ENCODE measurements around the gene CIAO3.

Gene CIAO3

GRCh38 chr16:721765-722540 lies 18.8 kb downstream of the CIAO3 start:
- no peak for DNase-seq

- DNase-seq = peak; percentile 78
Observed at GRCh38 chr16:720990-721764, 19.6 kb downstream of the CIAO3 start, which contains the start of gene ANTKMT. ANTKMT (plus strand) TSS chr16:721146; CDS start chr16:721275, 129 bp downstream.

GRCh38 chr16:720447-720989 lies 20.3 kb downstream of the CIAO3 start:
- DNase-seq = peak; percentile 57

- no peak for DNase-seq
Observed at GRCh38 chr16:719815-720446, 20.9 kb downstream of the CIAO3 start.

GRCh38 chr16:718922-719321 lies 21.9 kb downstream of the CIAO3 start:
- no peak for DNase-seq

GRCh38 chr16:718389-718788 lies 22.4 kb downstream of the CIAO3 start:
- DNase-seq = no peak

- no peak for DNase-seq
Observed at GRCh38 chr16:717450-718245, 23.1 kb downstream of the CIAO3 start.

GRCh38 chr16:716768-717325 lies 23.9 kb downstream of the CIAO3 start:
- DNase-seq = no peak

- peak; percentile 22 for DNase-seq
Observed at GRCh38 chr16:716200-716568, 24.6 kb downstream of the CIAO3 start.

- DNase-seq = peak; percentile 36
Observed at GRCh38 chr16:715477-716199, 25.2 kb downstream of the CIAO3 start.

- DNase-seq = peak; percentile 88
Observed at GRCh38 chr16:714558-715476, 26.0 kb downstream of the CIAO3 start, which contains the start of gene METRN. METRN (plus strand) TSS chr16:715118; CDS start chr16:715290, 172 bp downstream.

GRCh38 chr16:714079-714478 lies 26.7 kb downstream of the CIAO3 start:
- DNase-seq = no peak

- DNase-seq = peak; percentile 98
Observed at GRCh38 chr16:712740-713250, 28.0 kb downstream of the CIAO3 start.

GRCh38 chr16:711548-712320 lies 29.1 kb downstream of the CIAO3 start:
- DNase-seq = peak; percentile 66

GRCh38 chr16:711084-711483 lies 29.7 kb downstream of the CIAO3 start:
- no peak for DNase-seq

- DNase-seq = no peak
Observed at GRCh38 chr16:710500-711075, 30.2 kb downstream of the CIAO3 start.

- peak; percentile 71 for DNase-seq
Observed at GRCh38 chr16:709566-710499, 31.0 kb downstream of the CIAO3 start.

- DNase-seq = no peak
Observed at GRCh38 chr16:708959-709358, 31.8 kb downstream of the CIAO3 start.
